Measurements from ENCODE around the gene RASSF7.

Gene RASSF7

GRCh38 chr11:608791-609251 lies 48.1 kb downstream of the RASSF7 start:
- Mint-ChIP-seq H3K27ac (ENCODE audit: low read depth) (no peak overlapping the region), H3K27me3 (no peaks in the 10 kb centered on the region), H3K36me3 (ENCODE audit: insufficient read depth) (peaks cover 38% of the 10 kb centered on the region), H3K4me1 (peaks cover 5% of the 10 kb centered on the region), H3K4me3 (no peak overlapping the region), H3K9me3 (no peaks in the 10 kb centered on the region)
- ATAC-seq (replicated peaks; ENCODE audit: extremely low read depth, poor library complexity, severe bottlenecking) (no peak), DNase-seq (ENCODE audit: low spot score in 2 of 2) (no peak)

DNA sequence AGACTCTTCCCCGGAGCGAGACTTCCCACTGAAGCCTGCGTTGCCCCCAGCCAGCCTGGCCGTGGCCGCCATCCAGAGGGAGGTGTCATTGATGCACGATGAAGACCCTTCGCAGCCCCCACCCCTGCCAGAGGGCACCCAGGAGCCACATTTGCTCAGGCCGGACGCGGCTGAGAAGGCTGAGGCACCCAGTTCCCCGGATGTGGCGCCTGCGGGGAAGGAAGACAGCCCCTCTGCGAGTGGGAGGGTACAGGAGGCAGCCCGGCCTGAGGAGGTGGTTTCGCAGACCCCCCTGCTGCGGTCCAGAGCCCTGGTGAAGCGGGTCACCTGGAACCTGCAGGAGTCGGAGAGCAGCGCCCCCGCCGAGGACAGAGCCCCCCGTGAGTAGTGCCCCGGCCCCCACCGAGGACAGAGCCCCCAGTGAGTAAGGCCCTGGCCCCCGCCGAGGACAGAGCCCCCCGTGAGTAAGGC lies 48.6 kb downstream of the RASSF7 start:
- ATAC-seq (replicated peaks; ENCODE audit: extremely low read depth, poor library complexity, severe bottlenecking) (no peak), DNase-seq (ENCODE audit: low spot score in 2 of 2) (no peak)
- Mint-ChIP-seq H3K36me3 (ENCODE audit: insufficient read depth) (peaks cover 35% of the 10 kb centered on the region), H3K4me1 (peaks cover 9% of the 10 kb centered on the region), H3K27ac (ENCODE audit: low read depth) (no peak overlapping the region), H3K9me3 (no peaks in the 10 kb centered on the region), H3K4me3 (no peak overlapping the region), H3K27me3 (no peaks in the 10 kb centered on the region)

GRCh38 chr11:610146-610801 lies 49.5 kb downstream of the RASSF7 start:
- Mint-ChIP-seq H3K9me3 (no peaks in the 10 kb centered on the region), H3K4me3 (no peak overlapping the region), H3K4me1 (peaks cover 11% of the 10 kb centered on the region), H3K36me3 (ENCODE audit: insufficient read depth) (peaks cover 34% of the 10 kb centered on the region), H3K27me3 (no peaks in the 10 kb centered on the region), H3K27ac (ENCODE audit: low read depth) (peak overlapping the region; percentile 88)
- ATAC-seq (replicated peaks; ENCODE audit: extremely low read depth, poor library complexity, severe bottlenecking) (no peak), DNase-seq (ENCODE audit: low spot score in 2 of 2) (no peak)

GRCh38 chr11:611001-611996 lies 50.5 kb downstream of the RASSF7 start:
- H3K27me3 Mint-ChIP-seq: no peaks in the 10 kb centered on the region
- H3K4me3 Mint-ChIP-seq: no peak overlapping the region
- H3K4me1 Mint-ChIP-seq: peaks cover 18% of the 10 kb centered on the region
- ATAC-seq (replicated peaks; ENCODE audit: extremely low read depth, poor library complexity, severe bottlenecking) (no peak), DNase-seq (ENCODE audit: low spot score in 2 of 2) (no peak)
- no peaks in the 10 kb centered on the region for H3K9me3 Mint-ChIP-seq
- H3K27ac Mint-ChIP-seq (ENCODE audit: low read depth): peak overlapping the region; percentile 88
- H3K36me3 Mint-ChIP-seq (ENCODE audit: insufficient read depth): peaks cover 39% of the 10 kb centered on the region

DNA sequence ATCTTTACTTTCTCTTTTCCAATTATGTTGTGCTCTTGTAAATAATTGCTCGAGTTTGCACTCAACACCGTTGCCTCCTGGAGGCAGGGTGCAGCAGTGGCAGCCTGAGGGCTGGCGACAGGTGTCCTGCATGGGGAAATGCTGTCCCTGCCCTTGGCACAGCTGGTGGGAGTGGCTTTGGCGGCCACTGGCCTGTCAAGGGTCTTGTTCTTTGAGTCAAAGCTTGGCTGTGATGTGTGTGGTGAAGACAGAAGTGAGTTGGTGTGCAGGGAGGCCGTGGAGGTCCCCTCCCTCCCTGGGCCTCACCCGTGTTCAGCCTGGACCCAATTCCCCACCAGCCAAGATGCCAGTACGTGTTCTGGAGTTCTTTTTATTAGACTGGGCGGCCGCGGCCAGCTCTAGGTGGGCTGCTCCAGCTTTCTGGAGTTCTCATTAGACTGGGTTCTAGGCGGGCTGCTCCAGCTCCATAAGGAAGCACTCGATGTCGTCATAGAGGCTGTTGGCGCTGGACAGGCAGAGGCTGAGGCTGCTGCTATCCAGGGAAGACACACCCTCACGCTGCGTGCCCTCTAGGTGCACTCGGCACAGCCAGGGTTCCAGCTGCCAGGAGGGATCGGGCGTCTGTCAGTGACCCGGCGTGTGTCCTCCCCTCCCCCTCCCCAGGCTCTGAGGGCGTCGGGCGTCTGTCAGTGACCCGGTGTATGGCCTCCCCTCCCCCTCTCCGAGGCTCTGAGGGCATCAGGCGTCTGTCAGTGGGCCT lies 51.6 kb downstream of the RASSF7 start:
- ATAC-seq (replicated peaks; ENCODE audit: extremely low read depth, poor library complexity, severe bottlenecking): no peak
- DNase-seq (ENCODE audit: low spot score in 2 of 2): no peak
- Mint-ChIP-seq H3K4me1 (peaks cover 22% of the 10 kb centered on the region), H3K27me3 (no peaks in the 10 kb centered on the region), H3K9me3 (no peaks in the 10 kb centered on the region), H3K4me3 (peak overlapping the region; percentile 47), H3K27ac (ENCODE audit: low read depth) (peak overlapping the region; percentile 82), H3K36me3 (ENCODE audit: insufficient read depth) (peaks cover 29% of the 10 kb centered on the region)

DNA sequence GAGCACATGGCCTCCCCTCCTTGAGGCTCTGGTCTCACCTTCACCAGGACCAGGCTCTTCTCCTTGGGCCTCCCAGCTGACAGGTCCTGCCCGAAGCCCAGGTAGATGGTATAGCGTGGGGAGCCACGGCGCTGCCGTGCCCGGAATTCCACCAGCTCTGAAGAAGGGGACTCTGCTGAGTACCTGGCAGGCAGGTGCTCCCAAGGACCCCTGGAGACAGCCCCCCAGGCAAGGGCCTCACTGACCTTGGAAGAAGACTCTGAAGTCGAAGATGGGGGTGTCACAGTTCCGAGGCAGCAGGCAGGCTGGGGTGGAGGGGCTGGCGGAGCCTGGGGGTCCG lies 52.2 kb downstream of the RASSF7 start:
- Mint-ChIP-seq H3K9me3 (no peaks in the 10 kb centered on the region), H3K27me3 (no peaks in the 10 kb centered on the region), H3K4me1 (peaks cover 22% of the 10 kb centered on the region), H3K4me3 (no peak overlapping the region), H3K27ac (ENCODE audit: low read depth) (peak overlapping the region; percentile 82), H3K36me3 (ENCODE audit: insufficient read depth) (peaks cover 28% of the 10 kb centered on the region)
- no peak for ATAC-seq (replicated peaks; ENCODE audit: extremely low read depth, poor library complexity, severe bottlenecking)
- DNase-seq (ENCODE audit: low spot score in 2 of 2): no peak

- Mint-ChIP-seq H3K4me3 (no peak overlapping the region), H3K9me3 (no peaks in the 10 kb centered on the region), H3K36me3 (ENCODE audit: insufficient read depth) (peaks cover 27% of the 10 kb centered on the region), H3K27ac (ENCODE audit: low read depth) (peak overlapping the region; percentile 82), H3K4me1 (peaks cover 22% of the 10 kb centered on the region), H3K27me3 (no peaks in the 10 kb centered on the region)
- DNase-seq (ENCODE audit: low spot score in 2 of 2) (peak; percentile 50 to 54), ATAC-seq (replicated peaks; ENCODE audit: extremely low read depth, poor library complexity, severe bottlenecking) (peak; percentile 38)
Observed at GRCh38 chr11:613369-613968, 52.7 kb downstream of the RASSF7 start.
